Endothelial cell of umbilical vein (primary cell): ENCODE data around the gene SLC1A3. TPM values are rescaled to one million over a fixed set of nuclear protein-coding genes. Genes with fewer than 3 reads are reported as not detected.

ENCODE experiments used
- BruUV-seq: library from RNA; stranded (reverse); fragments of 400-500 nt; replicated peaks from 2 replicates; lab custom pipeline; 2021; lab: Mats Ljungman, UMichigan
- CTCF ChIA-PET: fragments of 300-600, 350-600 bp; sonication (Branson Sonifier 250); formaldehyde crosslinking; loops from one replicate; lab custom pipeline; 2021; ENCODE audit warnings: antibody characterized with exemption, inconsistent platforms; lab: Charles Lee
- POLR2A ChIA-PET: fragments of 300-600, 350-600 bp; sonication (Branson Sonifier 250); formaldehyde crosslinking; loops from one replicate; lab custom pipeline; 2021; ENCODE audit warnings: antibody characterized with exemption, inconsistent platforms; lab: Charles Lee
- DNase-seq: peaks from one replicate; pipeline ENCODE4 v3.0.0-alpha.2; 2011; ENCODE audit warnings: low read depth, low spot score
- FAIRE-seq: peaks from 2 replicates; lab custom pipeline; 2011; peaks lifted over from hg19 to GRCh38; lab: Jason Lieb, UNC
- H2AFZ ChIP-seq: 2 replicates; pipeline ENCODE4 v1.6.0; 2012; ENCODE audit warnings: low read depth, low read length, control low read depth, inconsistent platforms
- H3K27ac ChIP-seq: 2 replicates; pipeline ENCODE4 v1.5.1; 2011; ENCODE audit warnings: low read depth, mild to moderate bottlenecking, control low read depth, low read length, moderate library complexity; ENCODE audit not compliant: insufficient read depth
- H3K27me3 ChIP-seq, 2 experiments: 2 replicates each; pipeline versions ENCODE4 v1.6.0 to v1.6.1; 2011; ENCODE audit warnings: low read length in 2 of 2, mixed read lengths in 1 of 2; ENCODE audit not compliant: control insufficient read depth in 2 of 2, insufficient read depth in 2 of 2
- H3K36me3 ChIP-seq, 2 experiments: 2 replicates in 1 of 2; 3 replicates in 1 of 2; pipeline ENCODE4 v1.5.1; 2011; ENCODE audit warnings: low read length in 2 of 2, mild to moderate bottlenecking in 1 of 2, moderate library complexity in 1 of 2; ENCODE audit not compliant: control insufficient read depth in 2 of 2, insufficient read depth in 2 of 2; ENCODE audit errors: extremely low read depth in 1 of 2
- H3K4me1 ChIP-seq: 3 replicates; pipeline ENCODE4 v1.5.1; 2011; ENCODE audit warnings: mild to moderate bottlenecking, low read length; ENCODE audit not compliant: control insufficient read depth, insufficient read depth; ENCODE audit errors: extremely low read depth
- H3K4me2 ChIP-seq: 2 replicates; pipeline ENCODE4 v1.6.1; 2011; ENCODE audit warnings: low read length, control low read depth, mixed read lengths; ENCODE audit not compliant: insufficient read depth
- H3K4me3 ChIP-seq, 3 experiments: fragments of 200-600 bp in 1 of 3; sonication (generic), shearing (Covaris generic) in 1 of 3; replicated peaks in 1 of 3; 2 replicates each; pipeline ENCODE4 v1.5.1; 2011 to 2016; ENCODE audit warnings: control low read depth in 3 of 3, low read length in 3 of 3, mild to moderate bottlenecking in 2 of 3, inconsistent platforms in 1 of 3, low read depth in 1 of 3, moderate library complexity in 1 of 3; ENCODE audit not compliant: insufficient read depth in 1 of 3
- H3K79me2 ChIP-seq: 2 replicates; pipeline ENCODE4 v1.6.0; 2012; ENCODE audit warnings: low read length, inconsistent platforms; ENCODE audit not compliant: control insufficient read depth, insufficient read depth
- H3K9ac ChIP-seq: replicated peaks from 2 replicates; pipeline ENCODE3; 2011; ENCODE audit warnings: low read length, control low read depth; ENCODE audit not compliant: insufficient read depth; ENCODE audit errors: extremely low read depth
- H3K9me1 ChIP-seq: replicated peaks from 3 replicates; pipeline ENCODE4 v1.6.0; 2011; ENCODE audit warnings: mild to moderate bottlenecking, low read length; ENCODE audit not compliant: control insufficient read depth, insufficient read depth; ENCODE audit errors: extremely low read depth
- H3K9me3 ChIP-seq: replicated peaks from 2 replicates; pipeline ENCODE4 v1.5.1; 2012; ENCODE audit warnings: low read length, inconsistent platforms; ENCODE audit not compliant: control insufficient read depth, insufficient read depth
- H4K20me1 ChIP-seq: replicated peaks from 2 replicates; pipeline ENCODE3; 2011; ENCODE audit warnings: mild to moderate bottlenecking, low read length; ENCODE audit not compliant: control insufficient read depth, insufficient read depth; ENCODE audit errors: extremely low read depth
- EZH2 ChIP-seq: IDR thresholded peaks from 2 replicates; pipeline ENCODE4 v1.6.1; 2012; ENCODE audit warnings: borderline replicate concordance, low read depth, mild to moderate bottlenecking, moderate library complexity, low read length, inconsistent platforms; ENCODE audit not compliant: severe bottlenecking
- GATA2 ChIP-seq: IDR thresholded peaks from 2 replicates; pipeline ENCODE4 v1.7.0; 2011; ENCODE audit warnings: low read depth, mild to moderate bottlenecking, moderate library complexity, mixed read lengths, low read length; ENCODE audit not compliant: insufficient read length, insufficient read depth
- MYC ChIP-seq: IDR thresholded peaks from one replicate; pipeline ENCODE4 v1.6.1; 2011; ENCODE audit warnings: mild to moderate bottlenecking, low read depth, low read length
- POLR2A ChIP-seq: IDR thresholded peaks from 2 replicates; pipeline ENCODE4 v1.6.1; 2012; ENCODE audit warnings: low read depth, mild to moderate bottlenecking, control low read depth, low read length
- dilution Hi-C: fragments of 300-500 bp; cut with MboI; formaldehyde crosslinking; loops from one replicate; pipeline ENCODE4 v1.15.0; 2019; ENCODE audit warnings: low sequenced_read_pairs; ENCODE audit not compliant: extremely low pct_ligation_motif_present
- intact Hi-C: fragments of 100-400 bp; cut with micrococcal nuclease; formaldehyde crosslinking; loops from one replicate; pipeline ENCODE4 v1.10.0; 2022
- polyA plus RNA-seq, 4 experiments: library from polyadenylated mRNA; depleted of rRNA in 3 of 4; stranded (reverse) in 3 of 4; unstranded in 1 of 4; fragments of >200 nt; gene quantifications; 2 replicates each; pipeline versions ENCODE4 v1.2.1 to v1.2.3, GENCODE V29; 2011 to 2012; ENCODE audit warnings: missing spikeins in 1 of 4
- total RNA-seq: library from RNA; stranded (reverse); gene quantifications from 2 replicates; pipeline ENCODE4 v1.2.3, GENCODE V29; 2021
- TF ChIP-seq, protein P1 (sequence below), 2 donors: IDR thresholded peaks; 1 replicate in 1 of 2; 2 replicates in 1 of 2; pipeline ENCODE4 v1.5.1; 2011; ENCODE audit warnings: low read length in 2 of 2, mild to moderate bottlenecking in 2 of 2, moderate library complexity in 2 of 2, control low read depth in 1 of 2, inconsistent platforms in 1 of 2, low read depth in 1 of 2; ENCODE audit not compliant: insufficient read depth in 1 of 2; ENCODE audit errors: extremely low read depth in 1 of 2

SLC1A3 gene
- total and polyA plus RNA-seq, 2 donors (not counting 3 experiments of a cell fraction or from before 2014, with no cell fraction given) = 0.36 TPM; not detected in 1

DNA sequence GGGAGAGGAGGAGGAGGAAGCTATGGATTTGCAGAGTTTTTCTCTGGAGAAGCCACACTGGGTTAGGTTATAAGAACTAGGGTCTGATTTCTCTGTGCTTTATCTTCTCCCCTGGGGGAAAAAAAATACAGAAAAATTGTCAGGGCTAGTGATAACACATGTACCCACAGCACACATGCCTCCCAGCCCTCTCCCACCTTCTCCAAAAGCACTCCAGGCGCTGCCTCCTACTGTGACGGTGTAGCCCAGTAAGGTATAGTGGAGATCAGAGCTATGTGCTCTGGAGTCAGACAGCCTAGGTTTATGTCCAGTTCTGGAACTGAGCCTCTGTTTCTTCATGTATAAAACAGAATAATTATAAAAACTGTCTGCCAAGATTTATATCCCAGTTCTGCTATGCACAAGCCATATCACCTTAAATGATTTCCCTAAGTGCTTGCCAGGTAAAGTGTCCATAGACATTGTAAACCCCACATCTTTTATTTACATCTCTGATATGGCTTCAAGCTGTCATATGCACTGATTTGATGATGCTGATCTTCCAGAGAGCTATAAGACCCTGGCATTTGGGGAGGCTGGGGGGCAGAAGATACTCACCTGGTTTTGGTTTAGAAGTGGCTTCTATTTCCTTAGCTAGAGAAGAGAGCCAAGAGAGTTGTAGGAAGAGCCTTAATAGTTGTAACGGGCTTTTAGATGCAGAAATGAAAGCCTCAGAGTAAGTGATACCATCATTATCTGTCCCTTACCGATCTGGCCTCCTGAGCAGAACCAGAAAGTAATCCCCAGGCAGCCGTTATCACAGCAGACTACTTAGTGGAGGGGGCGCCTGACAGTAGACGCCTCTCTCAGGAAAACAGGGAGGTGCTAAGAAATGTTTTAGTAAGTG, 7.6 kb downstream of the SLC1A3 start:
- FAIRE-seq (no peak), DNase-seq (no peak)
- no peak for TF ChIP-seq POLR2A
- TF ChIP-seq EZH2 = no peak
- TF ChIP-seq, protein P1, sequence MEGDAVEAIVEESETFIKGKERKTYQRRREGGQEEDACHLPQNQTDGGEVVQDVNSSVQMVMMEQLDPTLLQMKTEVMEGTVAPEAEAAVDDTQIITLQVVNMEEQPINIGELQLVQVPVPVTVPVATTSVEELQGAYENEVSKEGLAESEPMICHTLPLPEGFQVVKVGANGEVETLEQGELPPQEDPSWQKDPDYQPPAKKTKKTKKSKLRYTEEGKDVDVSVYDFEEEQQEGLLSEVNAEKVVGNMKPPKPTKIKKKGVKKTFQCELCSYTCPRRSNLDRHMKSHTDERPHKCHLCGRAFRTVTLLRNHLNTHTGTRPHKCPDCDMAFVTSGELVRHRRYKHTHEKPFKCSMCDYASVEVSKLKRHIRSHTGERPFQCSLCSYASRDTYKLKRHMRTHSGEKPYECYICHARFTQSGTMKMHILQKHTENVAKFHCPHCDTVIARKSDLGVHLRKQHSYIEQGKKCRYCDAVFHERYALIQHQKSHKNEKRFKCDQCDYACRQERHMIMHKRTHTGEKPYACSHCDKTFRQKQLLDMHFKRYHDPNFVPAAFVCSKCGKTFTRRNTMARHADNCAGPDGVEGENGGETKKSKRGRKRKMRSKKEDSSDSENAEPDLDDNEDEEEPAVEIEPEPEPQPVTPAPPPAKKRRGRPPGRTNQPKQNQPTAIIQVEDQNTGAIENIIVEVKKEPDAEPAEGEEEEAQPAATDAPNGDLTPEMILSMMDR (IDR thresholded peaks at IDR 0.05; ENCODE audit: extremely low read depth in 1 of 2, insufficient read depth in 1 of 2, low read depth in 1 of 2, low read length in 2 of 2) = no peak
- TF ChIP-seq GATA2 = no peak
- no peak for TF ChIP-seq MYC
- H3K36me3 ChIP-seq = no peaks in the 10 kb centered on the region
- ChIA-PET POLR2A (no interaction called here), CTCF (no interaction called here)
- H3K9ac ChIP-seq = no peak overlapping the region
- no peak overlapping the region for H3K27ac ChIP-seq
- H3K4me1 ChIP-seq = no peaks in the 10 kb centered on the region
- intact Hi-C loops (loop anchor here (1.0 kb wide), 1 partner anchor 75 kb away; no protein-coding TSS in a partner anchor), dilution Hi-C loops (no loop called here)
- no peaks in the 10 kb centered on the region for H3K79me2 ChIP-seq
- no peak overlapping the region for H3K4me3 ChIP-seq
- no peak overlapping the region for H2AFZ ChIP-seq
- no peaks in the 10 kb centered on the region for H3K9me1 ChIP-seq
- no peaks in the 10 kb centered on the region for H3K9me3 ChIP-seq
- no TSS peak for BruUV-seq
- H4K20me1 ChIP-seq = no peaks in the 10 kb centered on the region
- H3K27me3 ChIP-seq = peaks cover 2 to 7% of the 10 kb centered on the region in 2 experiments
- H3K4me2 ChIP-seq = no peak overlapping the region
